HepG2 (cell line): Measurements from ENCODE around the gene PHTF2. TPM values are rescaled to one million over a fixed set of nuclear protein-coding genes. Genes with fewer than 3 reads are reported as not detected.

Experiments used
- ATF1 ChIP-seq: IDR thresholded peaks from 2 replicates; pipeline ENCODE4 v1.6.1; 2016; ENCODE audit warnings: mild to moderate bottlenecking, control low read depth
- HIC2 ChIP-seq: sonication (generic); formaldehyde crosslinking; IDR thresholded peaks from 2 replicates; pipeline ENCODE4 v1.9.0; 2022; ENCODE audit warnings: low read depth, missing genetic modification reagents
- HMGXB4 ChIP-seq, 2 experiments: sonication (generic) in 1 of 2; formaldehyde crosslinking in 1 of 2; IDR thresholded peaks; 2 replicates each; pipeline versions ENCODE4 v1.4.0 to v1.6.1; 2018 to 2020; ENCODE audit warnings: missing genetic modification reagents in 2 of 2, borderline replicate concordance in 1 of 2, low read depth in 1 of 2, mild to moderate bottlenecking in 1 of 2, missing biosample characterization in 1 of 2
- KMT2A ChIP-seq: sonication (generic); formaldehyde crosslinking; IDR thresholded peaks from 2 replicates; pipeline ENCODE4 v1.4.0; 2020; ENCODE audit warnings: missing genetic modification reagents
- MAFG ChIP-seq: sonication (generic); formaldehyde crosslinking; IDR thresholded peaks from 2 replicates; pipeline ENCODE4 v1.5.1; 2020; ENCODE audit warnings: mild to moderate bottlenecking, missing genetic modification reagents
- NR0B2 ChIP-seq: sonication (generic); formaldehyde crosslinking; IDR thresholded peaks from 2 replicates; pipeline ENCODE4 v1.4.0; 2020; ENCODE audit warnings: mild to moderate bottlenecking, missing genetic modification reagents
- NRL ChIP-seq: sonication (generic); formaldehyde crosslinking; IDR thresholded peaks from 2 replicates; pipeline ENCODE4 v1.5.0; 2020; ENCODE audit warnings: missing genetic modification reagents, mild to moderate bottlenecking, moderate library complexity, borderline replicate concordance
- RFXAP ChIP-seq: sonication (generic); formaldehyde crosslinking; IDR thresholded peaks from 2 replicates; pipeline ENCODE4 v1.4.0; 2020; ENCODE audit warnings: missing genetic modification reagents, borderline replicate concordance
- SAP130 ChIP-seq: IDR thresholded peaks from 2 replicates; pipeline ENCODE4 v1.6.1; 2016; ENCODE audit warnings: low read depth
- USF2 ChIP-seq, 2 experiments: sonication (generic) in 1 of 2; formaldehyde crosslinking in 1 of 2; IDR thresholded peaks; 2 replicates each; pipeline versions ENCODE4 v1.5.1 to v1.6.1; 2011 to 2020; ENCODE audit warnings: borderline replicate concordance in 1 of 2, low read depth in 1 of 2, low read length in 1 of 2, mild to moderate bottlenecking in 1 of 2, missing genetic modification reagents in 1 of 2, moderate library complexity in 1 of 2
- ZFX ChIP-seq: sonication (generic); formaldehyde crosslinking; IDR thresholded peaks from 2 replicates; pipeline ENCODE4 v1.4.0; 2020; ENCODE audit warnings: mild to moderate bottlenecking, low read depth, missing genetic modification reagents, moderate library complexity
- ZNF24 ChIP-seq: fragments of 450-650 bp; IDR thresholded peaks from 2 replicates; pipeline ENCODE4 v1.6.1; 2017; ENCODE audit warnings: antibody characterized with exemption, mild to moderate bottlenecking
- ZNF547 ChIP-seq: sonication (generic); formaldehyde crosslinking; IDR thresholded peaks from 2 replicates; pipeline ENCODE4 v1.5.1; 2020; ENCODE audit warnings: mild to moderate bottlenecking, missing genetic modification reagents
- ZNF687 ChIP-seq: sonication (generic); formaldehyde crosslinking; IDR thresholded peaks from 2 replicates; pipeline ENCODE4 v1.5.1; 2020; ENCODE audit warnings: mild to moderate bottlenecking, missing genetic modification reagents, moderate library complexity
- ZNF776 ChIP-seq: sonication (generic); formaldehyde crosslinking; IDR thresholded peaks from 2 replicates; pipeline ENCODE4 v1.4.0; 2020; ENCODE audit warnings: mild to moderate bottlenecking, missing genetic modification reagents
- ZNF790 ChIP-seq: sonication (generic); formaldehyde crosslinking; IDR thresholded peaks from 2 replicates; pipeline ENCODE4 v1.8.0; 2022; ENCODE audit warnings: missing genetic modification reagents, mild to moderate bottlenecking, borderline replicate concordance
- polyA plus RNA-seq, 8 experiments: library from polyadenylated mRNA; depleted of rRNA in 3 of 8; stranded (reverse) in 7 of 8; unstranded in 1 of 8; fragments of >200 nt; fragmentation: Illumina TruSeq in 4 of 8; extraction: Trizol in 4 of 8; gene quantifications; 2 replicates each; pipeline versions ENCODE4 v1.2.1 to v1.2.3, GENCODE V29; 2011 to 2016; ENCODE audit warnings: low read depth in 4 of 8, missing spikeins in 1 of 8, mixed read lengths in 1 of 8; ENCODE audit not compliant: insufficient read depth in 1 of 8
- total RNA-seq, 5 experiments: library from RNA; depleted of rRNA; stranded (reverse); fragments of >200 nt; fragmentation: Illumina TruSeq; extraction: Trizol; gene quantifications; 2 replicates each; pipeline ENCODE4 v1.2.3, GENCODE V29; 2016; ENCODE audit warnings: low read depth in 1 of 5

PHTF2 gene
- total and polyA plus RNA-seq, 2 of the 13 experiments (the other 11 are each of a cell fraction or from before 2014, with no cell fraction given) = 7.4 to 10.2 TPM

- TF ChIP-seq ZNF24 = 0 out of 2 replicates have a peak, but pooled peaks have one; percentile 20
- TF ChIP-seq HIC2 = no peak
- no peak for TF ChIP-seq USF2 (IDR thresholded peaks at IDR 0.05; ENCODE audit: low read depth, low read length)
- peak; percentile 59; the same call in 1 of the 2 replicates for TF ChIP-seq USF2 (CRISPR knock-in tag; IDR thresholded peaks at IDR 0.05; ENCODE audit: borderline replicate concordance)
- no peak for TF ChIP-seq ATF1 (CRISPR knock-in tag)
- TF ChIP-seq HMGXB4 (CRISPR knock-in tag; IDR thresholded peaks at IDR 0.05; ENCODE audit: borderline replicate concordance in 1 of 2, low read depth in 1 of 2) = peak in 1 of 2 experiments; percentile 0; a peak in 2 of 4 replicates
- peak; percentile 61; the same call in 1 of the 2 replicates for TF ChIP-seq SAP130
- TF ChIP-seq ZNF790 (CRISPR knock-in tag) = 0 out of 2 replicates have a peak, but pooled peaks have one; percentile 22
- TF ChIP-seq ZNF547 (CRISPR knock-in tag) = no peak
- peak; percentile 75 for TF ChIP-seq ZFX (CRISPR knock-in tag)
- TF ChIP-seq NRL = peak; percentile 76; the same call in 1 of the 2 replicates
- peak; percentile 21 for TF ChIP-seq ZNF687 (CRISPR knock-in tag)
- TF ChIP-seq NR0B2 (CRISPR knock-in tag) = 0 out of 2 replicates have a peak, but pooled peaks have one; percentile 49
- peak; percentile 23; the same call in 1 of the 2 replicates for TF ChIP-seq RFXAP (CRISPR knock-in tag)
- no peak for TF ChIP-seq MAFG (CRISPR knock-in tag)
- peak; percentile 66; the same call in 1 of the 2 replicates for TF ChIP-seq KMT2A
- TF ChIP-seq ZNF776 (CRISPR knock-in tag) = peak; percentile 35; the same call in 1 of the 2 replicates
These were observed 709 bp upstream of the PHTF2 start (continued) for GRCh38 chr7:77797734-77798393.
